K562 (cell line): ENCODE data around the gene FEM1B. TPM values are rescaled to one million over a fixed set of nuclear protein-coding genes. Genes with fewer than 3 reads are reported as not detected.

Source experiments
- ATAC-seq: fragments of 200-7000 bp; cut with Tn5 transposase; 3 replicates; pipeline ENCODE4 v1.9.1; 2020; ENCODE audit warnings: moderate library complexity
- BruUV-seq: library from RNA; stranded (reverse); fragments of 400-500 nt; replicated peaks from 2 replicates; lab custom pipeline; 2021; lab: Mats Ljungman, UMichigan
- CTCF ChIA-PET: fragments of 300-600 bp; formaldehyde crosslinking; extraction: SDS; loops from one replicate; lab custom pipeline; 2021; ENCODE audit warnings: low intra/inter-chr PET ratio; lab: Yijun Ruan, JAX
- POLR2A ChIA-PET: fragments of 300-600, 350-650 bp; sonication (Branson Sonifier 250); formaldehyde crosslinking; extraction: SDS; loops from one replicate; lab custom pipeline; 2021; ENCODE audit warnings: antibody characterized with exemption, inconsistent platforms; lab: Yijun Ruan, JAX
- DNase-seq, 4 experiments: peaks; one replicate each; pipeline versions ENCODE4 v3.0.0 to v3.0.0-alpha.2; 2011 to 2018; ENCODE audit warnings: low spot score in 3 of 4, mixed read lengths in 3 of 4; ENCODE audit errors: extremely low read depth in 1 of 4
- FAIRE-seq: peaks from 2 replicates; lab custom pipeline; 2011; peaks lifted over from hg19 to GRCh38; lab: Jason Lieb, UNC
- H2AFZ ChIP-seq: 2 replicates; pipeline ENCODE4 v1.6.0; 2011; ENCODE audit warnings: low read depth, low read length, control low read depth, inconsistent platforms
- H3K27ac ChIP-seq: fragments of 200-600 bp; 3 replicates; pipeline ENCODE4 v1.8.0; 2011; ENCODE audit warnings: low read depth, mild to moderate bottlenecking, control low read depth, inconsistent platforms, low read length, moderate library complexity, mixed read lengths; ENCODE audit errors: extremely low read depth
- H3K27me3 ChIP-seq, 2 experiments: fragments of 300-600 bp in 1 of 2; 2 replicates in 1 of 2; 3 replicates in 1 of 2; pipeline versions ENCODE4 v1.6.0 to v1.8.0; 2011; ENCODE audit warnings: inconsistent platforms in 2 of 2, low read length in 2 of 2, mild to moderate bottlenecking in 1 of 2, mixed read lengths in 1 of 2, moderate library complexity in 1 of 2; ENCODE audit not compliant: control insufficient read depth in 2 of 2, insufficient read depth in 2 of 2
- H3K36me3 ChIP-seq: fragments of 300-600 bp; 3 replicates; pipeline ENCODE4 v1.8.0; 2011; ENCODE audit warnings: mild to moderate bottlenecking, low read length, inconsistent platforms; ENCODE audit not compliant: control insufficient read depth, insufficient read depth
- H3K4me1 ChIP-seq, 2 experiments: fragments of 200-600 bp in 1 of 2; replicated peaks in 1 of 2; 2 replicates in 1 of 2; 3 replicates in 1 of 2; pipeline versions ENCODE4 v1.5.1 to v1.8.0; 2011; ENCODE audit warnings: inconsistent platforms in 2 of 2, low read length in 2 of 2, mild to moderate bottlenecking in 1 of 2, mixed read lengths in 1 of 2, moderate library complexity in 1 of 2; ENCODE audit not compliant: control insufficient read depth in 2 of 2, insufficient read depth in 2 of 2
- H3K4me2 ChIP-seq: 2 replicates; pipeline ENCODE4 v1.6.1; 2011; ENCODE audit warnings: low read length, control low read depth, inconsistent platforms, mixed read lengths; ENCODE audit not compliant: insufficient read depth
- H3K4me3 ChIP-seq: fragments of 200-600 bp; sonication (generic), shearing (Covaris generic); 2 replicates; pipeline ENCODE4 v1.5.1; 2016; ENCODE audit warnings: control low read depth, inconsistent platforms
- H3K79me2 ChIP-seq: fragments of 200-600 bp; 3 replicates; pipeline ENCODE4 v1.8.0; 2011; ENCODE audit warnings: low read length, inconsistent platforms; ENCODE audit not compliant: control insufficient read depth, insufficient read depth
- H3K9ac ChIP-seq, 2 experiments: 2 replicates each; pipeline versions ENCODE4 v1.6.0 to v1.6.1; 2011; ENCODE audit warnings: low read depth in 2 of 2, low read length in 2 of 2, control low read depth in 1 of 2, inconsistent platforms in 1 of 2, mild to moderate bottlenecking in 1 of 2, mixed read lengths in 1 of 2; ENCODE audit not compliant: insufficient read depth in 1 of 2
- H3K9me1 ChIP-seq: one replicate; pipeline ENCODE4 v1.6.0; 2011; ENCODE audit warnings: inconsistent platforms, mild to moderate bottlenecking, low read length, moderate library complexity; ENCODE audit not compliant: control insufficient read depth, insufficient read depth
- H3K9me3 ChIP-seq: replicated peaks from 2 replicates; pipeline ENCODE4 v1.5.1; 2011; ENCODE audit warnings: low read depth, low read length, inconsistent platforms; ENCODE audit not compliant: control insufficient read depth, insufficient read depth
- H4K20me1 ChIP-seq: replicated peaks from 2 replicates; pipeline ENCODE4 v1.6.1; 2011; ENCODE audit warnings: low read length, inconsistent platforms, mixed read lengths; ENCODE audit not compliant: control insufficient read depth, insufficient read depth
- AFF4 ChIP-seq: sonication (generic); formaldehyde crosslinking; IDR thresholded peaks from 2 replicates; pipeline ENCODE4 v1.8.0; 2023; ENCODE audit warnings: mild to moderate bottlenecking, missing genetic modification reagents
- FOXA3 ChIP-seq, 2 experiments: fragments of 450-650 bp in 1 of 2; sonication (generic) in 1 of 2; formaldehyde crosslinking; IDR thresholded peaks in 1 of 2; conservative IDR thresholded peaks in 1 of 2; 2 replicates each; pipeline versions ENCODE4 v1.4.0 to v1.8.0; 2020 to 2022; ENCODE audit warnings: mild to moderate bottlenecking in 2 of 2, missing genetic modification reagents in 1 of 2
- KAT7 ChIP-seq: sonication (generic); formaldehyde crosslinking; IDR thresholded peaks from 2 replicates; pipeline ENCODE4 v1.8.0; 2022; ENCODE audit warnings: missing genetic modification reagents, mild to moderate bottlenecking, borderline replicate concordance
- NFRKB ChIP-seq: fragments of 450-650 bp; IDR thresholded peaks from 2 replicates; pipeline ENCODE4 v1.6.1; 2016; ENCODE audit warnings: low read depth
- RBFOX2 ChIP-seq: fragments of 200-400 bp; formaldehyde crosslinking; IDR thresholded peaks from 2 replicates; pipeline ENCODE4 v1.6.1; 2017; ENCODE audit warnings: low read depth, mild to moderate bottlenecking, low read length, moderate library complexity
- SMARCE1 ChIP-seq: fragments of 450-650 bp; IDR thresholded peaks from 2 replicates; pipeline ENCODE4 v1.7.1; 2016; ENCODE audit warnings: mild to moderate bottlenecking
- YY1 ChIP-seq, 3 experiments: IDR thresholded peaks; 2 replicates each; pipeline ENCODE4 v1.6.1; 2011; ENCODE audit warnings: low read length in 2 of 3, mild to moderate bottlenecking in 2 of 3, moderate library complexity in 2 of 3, borderline replicate concordance in 1 of 3, control low read depth in 1 of 3, low read depth in 1 of 3; ENCODE audit not compliant: insufficient read depth in 3 of 3, insufficient replicate concordance in 2 of 3, control insufficient read depth in 1 of 3, insufficient read length in 1 of 3; ENCODE audit errors: extremely low read depth in 1 of 3
- ZFPM2 ChIP-seq: fragments of 250-450 bp; sonication (Bioruptor Pico); IDR thresholded peaks from 2 replicates; pipeline ENCODE4 v1.5.1; 2022; ENCODE audit warnings: mild to moderate bottlenecking
- ZNF431 ChIP-seq: sonication (generic); formaldehyde crosslinking; IDR thresholded peaks from 2 replicates; pipeline ENCODE4 v1.8.0; 2022; ENCODE audit warnings: mild to moderate bottlenecking, missing genetic modification reagents
- whole genome bisulfite sequencing: fragments of 100-300 bp; shearing (Covaris generic); methylation state at CpG from one replicate; pipeline ENCODE4 v1.1.6; 2016; ENCODE audit warnings: low coverage, mixed read lengths; ENCODE audit not compliant: insufficient coverage; ENCODE audit errors: missing lambda C conversion rate; 5-methylcytosine and 5-hydroxymethylcytosine counted together
- in situ Hi-C: fragments of 300-500 bp; cut with MboI; formaldehyde crosslinking; loops from 4 replicates; pipeline ENCODE4 v1.15.0; 2018; ENCODE audit warnings: inconsistent platforms, mixed read lengths
- intact Hi-C: fragments of 100-400 bp; cut with micrococcal nuclease; formaldehyde crosslinking; loops from 2 replicates; pipeline ENCODE4 v1.14.2; 2022
- polyA plus RNA-seq, 8 experiments: library from polyadenylated mRNA; depleted of rRNA in 4 of 8; stranded (reverse) in 5 of 8; unstranded in 3 of 8; fragments of >200 nt; fragmentation: Nextera tagmentation in 2 of 8; fragmentation: Illumina TruSeq in 1 of 8; extraction: Ambion mirVana in 2 of 8; extraction: Trizol in 1 of 8; gene quantifications; 2 replicates each; pipeline versions ENCODE4 v1.2.1 to v1.2.3, GENCODE V29; 2011 to 2014; ENCODE audit warnings: inconsistent platforms in 1 of 8, missing spikeins in 1 of 8
- total RNA-seq, 7 experiments: library from RNA; depleted of rRNA in 6 of 7; stranded (reverse); fragments of >200 nt in 6 of 7; fragmentation: Illumina TruSeq in 2 of 7; extraction: Trizol in 2 of 7; gene quantifications; 2 replicates each; pipeline versions ENCODE4 v1.2.1 to v1.2.3, GENCODE V29; 2011 to 2021; ENCODE audit warnings: low replicate concordance in 1 of 7
- TF ChIP-seq, protein P1 (sequence below), 3 experiments: IDR thresholded peaks in 2 of 3; conservative IDR thresholded peaks in 1 of 3; 2 replicates each; pipeline ENCODE4 v1.5.1; 2011 to 2012; ENCODE audit warnings: low read length in 3 of 3, mild to moderate bottlenecking in 3 of 3, control low read depth in 2 of 3, improper control_type of control experiment in 1 of 3, inconsistent platforms in 1 of 3, low read depth in 1 of 3, mixed read lengths in 1 of 3, moderate library complexity in 1 of 3; ENCODE audit not compliant: insufficient read depth in 2 of 3
- TF ChIP-seq, protein P2 (sequence below), 3 experiments: fragments of 200-800 bp in 1 of 3; sonication (Bioruptor generic) in 1 of 3; sonication (generic) in 1 of 3; formaldehyde crosslinking in 1 of 3; IDR thresholded peaks; 2 replicates each; pipeline versions ENCODE4 v1.6.1 to v1.8.0; 2016 to 2022; ENCODE audit warnings: mild to moderate bottlenecking in 2 of 3, missing compliant biosample characterization in 2 of 3, missing genetic modification characterization in 2 of 3, missing genetic modification reagents in 1 of 3
- TF ChIP-seq, protein P3 (sequence below): sonication (generic); formaldehyde crosslinking; IDR thresholded peaks from 2 replicates; pipeline ENCODE4 v1.8.0; 2022; ENCODE audit warnings: missing genetic modification reagents, mild to moderate bottlenecking, moderate library complexity, borderline replicate concordance

Gene FEM1B
- total and polyA plus RNA-seq, 9 of the 15 experiments (the other 6 are each of a cell fraction or from before 2014, with no cell fraction given) = 5.9 to 61.6 (median 20.1) TPM

- 0 out of 5 replicates have a peak, but pooled peaks cover 0 to 4% of the 10 kb centered on the region in 2 experiments for H3K27me3 ChIP-seq
- intact Hi-C loops (no loop called here), in situ Hi-C loops (no loop called here)
- no TSS peak for BruUV-seq
- ChIA-PET CTCF (no interaction called here), POLR2A (interaction anchor here (0.6 to 2.5 kb wide), 9 partner anchors 11 to 896 kb away, joined by 3 to 10 read pairs (median 3); no protein-coding TSS in a partner anchor)
- H3K4me1 ChIP-seq = peaks cover 12 to 13% of the 10 kb centered on the region in 2 experiments; a peak in 4 of 5 replicates
- H3K4me2 ChIP-seq = peak overlapping the region; percentile 95
- H3K79me2 ChIP-seq = peaks cover 56% of the 10 kb centered on the region
- peak overlapping the region; percentile 100 for H2AFZ ChIP-seq
- DNase-seq (peak in 1 of 4 experiments; percentile 78), FAIRE-seq (no peak), ATAC-seq (no peak)
- WGBS = 0% methylated on average over 22 of the region's 22 CpGs
- H3K4me3 ChIP-seq = peak overlapping the region; percentile 69
- H3K9me1 ChIP-seq = no peaks in the 10 kb centered on the region
- H4K20me1 ChIP-seq = peaks cover 11% of the 10 kb centered on the region; the same call in 1 of the 2 replicates
- peak overlapping the region; percentile 84 for H3K27ac ChIP-seq
- H3K9me3 ChIP-seq = no peaks in the 10 kb centered on the region
- peaks cover 12% of the 10 kb centered on the region; the same call in 2 of the 3 replicates for H3K36me3 ChIP-seq
- H3K9ac ChIP-seq = peak overlapping the region; percentile 87 to 93
- TF ChIP-seq FOXA3 (CRISPR knock-in tag; conservative IDR thresholded peaks at IDR 0.05 in 1 of 2, IDR thresholded peaks at IDR 0.05 in 1 of 2) (0 out of 4 replicates have a peak, but pooled peaks of 1 of the 2 experiments have one; percentile 26), KAT7 (peak; percentile 93; the same call in 1 of the 2 replicates), ZFPM2 (CRISPR knock-in tag) (no peak), RBFOX2 (peak; percentile 76; the same call in 1 of the 2 replicates), NFRKB (no peak), YY1 (IDR thresholded peaks at IDR 0.05; ENCODE audit: borderline replicate concordance in 1 of 3, control insufficient read depth in 1 of 3, extremely low read depth in 1 of 3, insufficient read depth in 3 of 3, insufficient read length in 1 of 3, insufficient replicate concordance in 2 of 3, low read depth in 1 of 3, low read length in 2 of 3) (peak; percentile 37 to 87 (median 83)), AFF4 (peak; percentile 73; the same call in 1 of the 2 replicates), ZNF431 (CRISPR knock-in tag) (0 out of 2 replicates have a peak, but pooled peaks have one; percentile 69), SMARCE1 (peak; percentile 17; the same call in 1 of the 2 replicates)
- TF ChIP-seq, protein P1, sequence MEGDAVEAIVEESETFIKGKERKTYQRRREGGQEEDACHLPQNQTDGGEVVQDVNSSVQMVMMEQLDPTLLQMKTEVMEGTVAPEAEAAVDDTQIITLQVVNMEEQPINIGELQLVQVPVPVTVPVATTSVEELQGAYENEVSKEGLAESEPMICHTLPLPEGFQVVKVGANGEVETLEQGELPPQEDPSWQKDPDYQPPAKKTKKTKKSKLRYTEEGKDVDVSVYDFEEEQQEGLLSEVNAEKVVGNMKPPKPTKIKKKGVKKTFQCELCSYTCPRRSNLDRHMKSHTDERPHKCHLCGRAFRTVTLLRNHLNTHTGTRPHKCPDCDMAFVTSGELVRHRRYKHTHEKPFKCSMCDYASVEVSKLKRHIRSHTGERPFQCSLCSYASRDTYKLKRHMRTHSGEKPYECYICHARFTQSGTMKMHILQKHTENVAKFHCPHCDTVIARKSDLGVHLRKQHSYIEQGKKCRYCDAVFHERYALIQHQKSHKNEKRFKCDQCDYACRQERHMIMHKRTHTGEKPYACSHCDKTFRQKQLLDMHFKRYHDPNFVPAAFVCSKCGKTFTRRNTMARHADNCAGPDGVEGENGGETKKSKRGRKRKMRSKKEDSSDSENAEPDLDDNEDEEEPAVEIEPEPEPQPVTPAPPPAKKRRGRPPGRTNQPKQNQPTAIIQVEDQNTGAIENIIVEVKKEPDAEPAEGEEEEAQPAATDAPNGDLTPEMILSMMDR (IDR thresholded peaks at IDR 0.05 in 2 of 3, conservative IDR thresholded peaks at IDR 0.05 in 1 of 3; ENCODE audit: insufficient read depth in 2 of 3, low read depth in 1 of 3, low read length in 3 of 3) = peak; percentile 48 to 67 (median 52)
- TF ChIP-seq, protein P2, sequence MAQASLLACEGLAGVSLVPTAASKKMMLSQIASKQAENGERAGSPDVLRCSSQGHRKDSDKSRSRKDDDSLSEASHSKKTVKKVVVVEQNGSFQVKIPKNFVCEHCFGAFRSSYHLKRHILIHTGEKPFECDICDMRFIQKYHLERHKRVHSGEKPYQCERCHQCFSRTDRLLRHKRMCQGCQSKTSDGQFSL (CRISPR knock-in tag; IDR thresholded peaks at IDR 0.05) = peak; percentile 53; the same call in 1 of the 2 replicates
- TF ChIP-seq, protein P2 (tag; IDR thresholded peaks at IDR 0.05) = no peak
- TF ChIP-seq, protein P3, sequence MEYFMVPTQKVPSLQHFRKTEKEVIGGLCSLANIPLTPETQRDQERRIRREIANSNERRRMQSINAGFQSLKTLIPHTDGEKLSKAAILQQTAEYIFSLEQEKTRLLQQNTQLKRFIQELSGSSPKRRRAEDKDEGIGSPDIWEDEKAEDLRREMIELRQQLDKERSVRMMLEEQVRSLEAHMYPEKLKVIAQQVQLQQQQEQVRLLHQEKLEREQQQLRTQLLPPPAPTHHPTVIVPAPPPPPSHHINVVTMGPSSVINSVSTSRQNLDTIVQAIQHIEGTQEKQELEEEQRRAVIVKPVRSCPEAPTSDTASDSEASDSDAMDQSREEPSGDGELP (CRISPR knock-in tag) = peak; percentile 41
These were observed 725 bp downstream of the FEM1B start for GRCh38 chr15:68278345-68278594.
